Neutrophil (primary cell): ENCODE measurements around the gene OR2A5.

Experiments
- H3K27ac ChIP-seq: fragments of 200-600 bp; sonication (generic); 2 replicates; pipeline ENCODE4 v1.5.1; 2016; ENCODE audit warnings: mild to moderate bottlenecking, moderate library complexity
- H3K27me3 ChIP-seq: fragments of 200-600 bp; sonication (generic); 2 replicates; pipeline ENCODE4 v1.6.0; 2016; ENCODE audit warnings: mild to moderate bottlenecking
- H3K36me3 ChIP-seq: fragments of 200-600 bp; sonication (generic); 2 replicates; pipeline ENCODE4 v1.5.1; 2017
- H3K4me1 ChIP-seq, 2 experiments: fragments of 200-600 bp in 1 of 2; sonication (generic) in 1 of 2; 1 replicate in 1 of 2; 2 replicates in 1 of 2; pipeline versions ENCODE4 v1.5.1 to v1.6.1; 2013 to 2016; ENCODE audit warnings: low read depth in 1 of 2, low read length in 1 of 2, mild to moderate bottlenecking in 1 of 2, moderate library complexity in 1 of 2; ENCODE audit not compliant: control insufficient read depth in 1 of 2, insufficient read depth in 1 of 2
- H3K4me3 ChIP-seq, 2 experiments: fragments of 200-600 bp in 1 of 2; sonication (generic) in 1 of 2; 1 replicate in 1 of 2; 2 replicates in 1 of 2; pipeline ENCODE4 v1.5.1; 2013 to 2016; ENCODE audit warnings: low read depth in 1 of 2, low read length in 1 of 2, mild to moderate bottlenecking in 1 of 2, moderate library complexity in 1 of 2
- H3K9me3 ChIP-seq: fragments of 200-600 bp; sonication (generic); 2 replicates; pipeline ENCODE4 v1.5.1; 2016
- TF ChIP-seq, protein P1 (sequence below): fragments of 200-600 bp; sonication (generic); IDR thresholded peaks from 2 replicates; pipeline ENCODE4 v1.5.1; 2016; ENCODE audit warnings: antibody characterized with exemption

OR2A5 gene

GRCh38 chr7:144032985-144033709 is 15.6 kb upstream of the OR2A5 start:
- Histone ChIP-seq H3K27ac (no peak overlapping the region), H3K4me3 (no peak overlapping the region), H3K4me1 (no peaks in the 10 kb centered on the region), H3K36me3 (no peaks in the 10 kb centered on the region), H3K27me3 (no peaks in the 10 kb centered on the region), H3K9me3 (no peaks in the 10 kb centered on the region)
- TF ChIP-seq, protein P1, sequence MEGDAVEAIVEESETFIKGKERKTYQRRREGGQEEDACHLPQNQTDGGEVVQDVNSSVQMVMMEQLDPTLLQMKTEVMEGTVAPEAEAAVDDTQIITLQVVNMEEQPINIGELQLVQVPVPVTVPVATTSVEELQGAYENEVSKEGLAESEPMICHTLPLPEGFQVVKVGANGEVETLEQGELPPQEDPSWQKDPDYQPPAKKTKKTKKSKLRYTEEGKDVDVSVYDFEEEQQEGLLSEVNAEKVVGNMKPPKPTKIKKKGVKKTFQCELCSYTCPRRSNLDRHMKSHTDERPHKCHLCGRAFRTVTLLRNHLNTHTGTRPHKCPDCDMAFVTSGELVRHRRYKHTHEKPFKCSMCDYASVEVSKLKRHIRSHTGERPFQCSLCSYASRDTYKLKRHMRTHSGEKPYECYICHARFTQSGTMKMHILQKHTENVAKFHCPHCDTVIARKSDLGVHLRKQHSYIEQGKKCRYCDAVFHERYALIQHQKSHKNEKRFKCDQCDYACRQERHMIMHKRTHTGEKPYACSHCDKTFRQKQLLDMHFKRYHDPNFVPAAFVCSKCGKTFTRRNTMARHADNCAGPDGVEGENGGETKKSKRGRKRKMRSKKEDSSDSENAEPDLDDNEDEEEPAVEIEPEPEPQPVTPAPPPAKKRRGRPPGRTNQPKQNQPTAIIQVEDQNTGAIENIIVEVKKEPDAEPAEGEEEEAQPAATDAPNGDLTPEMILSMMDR, result no peak

- no peaks in the 10 kb centered on the region for H3K4me1 ChIP-seq
- no peaks in the 10 kb centered on the region for H3K27me3 ChIP-seq
- H3K9me3 ChIP-seq, result no peaks in the 10 kb centered on the region
- no peak overlapping the region for H3K4me3 ChIP-seq
- no peak overlapping the region for H3K27ac ChIP-seq
- TF ChIP-seq, protein P1, result no peak
- no peaks in the 10 kb centered on the region for H3K36me3 ChIP-seq
These were observed 13.4 kb upstream of the OR2A5 start for GRCh38 chr7:144035385-144035784.

DNA sequence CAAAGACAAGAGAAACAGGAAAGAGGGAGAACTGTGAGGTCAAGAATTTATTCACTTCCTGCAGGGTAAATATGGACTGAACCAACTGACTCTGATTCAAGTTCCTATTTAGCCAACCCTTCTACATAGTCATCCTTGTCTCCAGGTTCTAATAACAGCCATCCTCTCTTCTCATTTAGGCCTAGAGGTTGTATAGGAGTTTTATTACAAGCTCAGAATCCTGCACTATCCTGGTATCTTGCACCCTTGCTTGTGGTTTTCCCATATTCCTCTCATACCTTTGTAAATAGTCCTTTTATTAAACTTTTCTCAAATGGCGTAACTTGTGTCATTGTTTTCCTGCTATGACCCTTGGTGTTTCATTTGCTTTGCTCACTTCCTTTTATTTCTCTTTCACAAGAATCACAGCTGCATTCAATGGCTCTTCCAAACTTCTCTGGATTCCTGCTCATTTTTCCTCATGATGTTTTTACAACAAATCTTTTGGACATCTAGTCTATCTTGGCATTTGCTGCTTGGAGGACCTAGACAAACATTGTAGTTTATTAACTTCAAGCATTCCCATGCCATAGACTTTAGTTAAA is 12.4 kb upstream of the OR2A5 start:
- Histone ChIP-seq H3K27me3 (no peaks in the 10 kb centered on the region), H3K4me3 (no peak overlapping the region), H3K9me3 (no peaks in the 10 kb centered on the region), H3K27ac (no peak overlapping the region), H3K36me3 (no peaks in the 10 kb centered on the region), H3K4me1 (no peaks in the 10 kb centered on the region)
- TF ChIP-seq, protein P1, result no peak

DNA sequence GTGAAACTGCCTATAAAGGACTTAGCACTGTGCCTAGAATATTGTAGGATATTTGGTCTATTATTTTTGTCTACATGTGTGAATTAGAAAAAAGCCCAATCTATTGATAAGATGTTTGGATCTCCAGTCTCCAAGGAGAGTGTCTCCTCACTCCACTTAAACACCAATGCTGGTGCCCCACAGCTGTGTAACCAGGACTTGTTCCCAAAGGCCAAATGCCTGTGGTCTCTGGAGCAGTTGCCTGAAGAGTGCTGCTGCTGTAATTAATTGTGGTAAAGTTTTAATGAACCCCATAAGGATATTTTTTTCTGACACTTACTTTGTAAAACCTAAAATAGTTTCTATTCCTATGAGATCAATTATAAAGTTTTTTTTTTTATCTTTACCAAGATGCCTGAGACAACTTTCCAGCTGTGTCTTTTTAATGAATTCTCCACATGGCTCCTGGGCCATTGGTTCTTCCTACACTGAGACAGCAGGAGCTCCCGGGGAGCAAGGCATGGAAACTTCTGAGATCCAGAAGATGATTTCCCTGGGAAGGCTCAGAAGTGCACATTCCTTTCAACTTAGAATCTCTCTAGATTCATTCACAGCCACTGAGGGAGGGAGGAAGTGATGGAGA is 11.2 kb upstream of the OR2A5 start:
- H3K27ac ChIP-seq, result no peak overlapping the region
- no peaks in the 10 kb centered on the region for H3K9me3 ChIP-seq
- no peaks in the 10 kb centered on the region for H3K36me3 ChIP-seq
- H3K4me3 ChIP-seq, result no peak overlapping the region
- no peaks in the 10 kb centered on the region for H3K27me3 ChIP-seq
- H3K4me1 ChIP-seq, result no peaks in the 10 kb centered on the region
- TF ChIP-seq, protein P1, result no peak

- Histone ChIP-seq H3K36me3 (no peaks in the 10 kb centered on the region), H3K27me3 (no peaks in the 10 kb centered on the region), H3K4me1 (no peaks in the 10 kb centered on the region), H3K9me3 (no peaks in the 10 kb centered on the region), H3K4me3 (no peak overlapping the region), H3K27ac (no peak overlapping the region)
- TF ChIP-seq, protein P1, result no peak
These were observed 9.9 kb upstream of the OR2A5 start for GRCh38 chr7:144038887-144039286.
